GM12872 (cell line): ENCODE data around the gene CYTH1.

Experiments used
- CTCF ChIP-seq: IDR thresholded peaks from 3 replicates; pipeline ENCODE4 v1.5.1; 2011; ENCODE audit warnings: low read depth, mild to moderate bottlenecking, low read length, moderate library complexity; ENCODE audit not compliant: insufficient read depth

CYTH1 gene

DNA sequence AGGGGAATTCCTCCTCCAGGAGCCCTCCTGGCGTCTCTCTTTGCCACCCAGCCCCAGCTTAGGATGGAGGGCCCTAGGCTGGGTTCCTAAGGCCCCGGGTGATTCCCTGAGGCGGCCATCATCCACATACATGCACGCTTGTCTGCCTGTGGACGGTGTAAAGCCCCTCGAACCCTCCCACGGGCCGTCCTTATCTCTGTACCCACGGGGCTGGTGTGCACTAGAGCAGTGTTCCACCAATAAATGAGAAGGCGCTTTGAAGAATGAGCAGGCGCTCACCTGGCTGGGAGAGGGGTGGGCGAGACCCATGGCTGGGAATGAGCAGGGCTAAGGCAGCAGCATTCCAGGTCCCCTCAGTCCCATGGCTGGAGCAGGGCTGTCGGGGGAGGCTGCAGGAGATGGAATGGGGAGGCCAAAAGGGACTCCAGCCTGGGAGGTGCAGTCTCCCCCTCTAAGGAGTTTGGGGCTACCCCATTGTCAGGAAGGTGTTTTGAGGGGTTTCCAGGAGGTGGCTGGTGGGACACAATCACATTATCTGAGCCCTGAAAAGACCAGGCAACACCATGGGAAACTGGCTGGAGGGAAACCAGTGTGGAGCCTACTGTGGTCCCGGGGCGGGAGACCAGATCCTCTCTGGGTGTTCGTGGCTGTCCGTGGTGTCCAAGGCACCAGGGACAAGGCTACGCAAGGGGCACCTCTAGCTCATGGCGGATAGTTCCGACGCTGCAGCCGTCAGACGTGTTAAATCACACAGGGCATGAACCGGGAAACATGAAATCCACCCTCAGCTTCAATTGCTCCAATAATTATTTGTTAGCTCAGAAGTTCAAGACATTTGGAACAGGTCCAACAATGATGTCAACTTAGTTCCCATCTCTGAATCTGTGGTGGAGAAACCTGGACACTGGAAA is 117.3 kb downstream of the CYTH1 start:
- no peak for TF ChIP-seq CTCF

GRCh38 chr17:78661093-78661770 is 120.8 kb downstream of the CYTH1 start:
- no peak for TF ChIP-seq CTCF

DNA sequence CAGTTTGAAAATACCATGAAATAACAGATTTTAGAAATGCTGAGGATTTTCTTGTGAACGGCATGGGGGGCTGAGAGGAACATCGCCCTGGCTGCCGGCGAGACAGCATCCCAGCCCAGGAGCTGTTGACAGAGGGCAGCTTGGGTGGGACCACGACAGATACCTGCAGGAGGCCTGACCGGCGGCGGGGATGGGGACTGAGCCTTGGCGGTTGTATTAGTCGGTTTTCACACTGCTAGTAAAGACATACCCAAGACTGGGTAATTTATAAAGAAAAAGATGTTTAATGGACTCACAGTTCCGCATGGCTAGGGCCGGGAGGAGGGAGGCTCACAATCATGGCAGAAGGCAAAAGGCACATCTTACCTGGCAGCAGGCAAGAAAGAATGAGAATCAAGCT is 122.5 kb downstream of the CYTH1 start:
- no peak for TF ChIP-seq CTCF

DNA sequence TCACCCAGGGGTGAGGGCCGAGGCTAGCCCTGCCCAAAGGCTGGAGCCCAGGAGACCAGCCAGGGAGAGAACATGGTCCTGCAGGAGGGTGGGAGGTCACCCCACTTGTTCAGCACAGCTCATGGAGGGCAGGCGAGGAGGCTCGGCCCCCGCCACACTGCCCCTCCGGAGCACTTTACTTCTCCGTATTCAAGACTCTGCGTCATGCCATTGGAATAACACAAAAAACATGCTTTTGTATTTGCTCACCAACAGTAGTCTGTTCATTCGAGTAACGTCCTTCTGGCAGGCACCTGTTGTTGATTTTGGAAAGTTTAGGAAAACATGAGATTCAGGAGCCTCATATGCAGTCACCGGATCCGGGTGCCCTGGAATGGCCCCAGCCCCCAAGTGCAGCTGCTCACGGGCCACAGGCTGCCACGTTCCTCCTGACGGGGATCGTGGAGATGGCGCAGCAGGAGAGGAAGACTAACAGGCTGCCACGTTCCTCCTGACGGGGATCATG is 123.7 kb downstream of the CYTH1 start:
- no peak for TF ChIP-seq CTCF

DNA sequence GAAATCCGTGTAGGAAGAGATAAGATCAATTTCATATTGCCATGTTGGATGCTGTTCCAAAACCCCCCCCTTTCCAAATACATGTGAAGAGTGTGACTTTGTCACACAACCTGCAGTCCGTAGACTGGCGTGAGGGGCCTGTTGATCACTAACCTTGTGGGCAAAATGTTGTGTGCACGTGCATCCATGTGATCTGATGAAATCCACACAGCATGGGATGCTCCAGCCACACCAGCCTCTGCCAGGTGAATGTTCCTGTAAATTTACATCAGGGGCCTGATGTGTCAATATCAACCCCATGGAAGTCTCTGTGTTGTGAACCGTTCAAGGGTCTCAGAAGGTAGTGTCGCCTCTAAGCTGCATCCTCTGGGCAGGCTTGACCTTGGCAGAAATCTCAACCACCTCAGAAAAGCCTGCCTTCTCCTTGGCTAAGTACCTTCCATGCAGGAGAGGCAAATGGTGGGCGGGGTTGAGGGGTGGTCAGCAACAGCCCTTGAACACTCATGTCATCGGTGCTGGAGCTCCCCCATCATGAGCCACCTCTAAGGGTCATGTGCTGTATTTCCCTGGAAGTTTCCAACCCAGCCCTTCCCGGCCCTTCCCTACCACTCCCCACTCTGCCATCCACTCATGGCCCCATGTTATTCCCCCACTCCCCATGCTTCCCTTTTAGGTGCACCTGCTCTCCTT is 126.7 kb downstream of the CYTH1 start:
- no peak for TF ChIP-seq CTCF

- TF ChIP-seq CTCF, result no peak
These were observed 127.7 kb downstream of the CYTH1 start for GRCh38 chr17:78654325-78654724.

DNA sequence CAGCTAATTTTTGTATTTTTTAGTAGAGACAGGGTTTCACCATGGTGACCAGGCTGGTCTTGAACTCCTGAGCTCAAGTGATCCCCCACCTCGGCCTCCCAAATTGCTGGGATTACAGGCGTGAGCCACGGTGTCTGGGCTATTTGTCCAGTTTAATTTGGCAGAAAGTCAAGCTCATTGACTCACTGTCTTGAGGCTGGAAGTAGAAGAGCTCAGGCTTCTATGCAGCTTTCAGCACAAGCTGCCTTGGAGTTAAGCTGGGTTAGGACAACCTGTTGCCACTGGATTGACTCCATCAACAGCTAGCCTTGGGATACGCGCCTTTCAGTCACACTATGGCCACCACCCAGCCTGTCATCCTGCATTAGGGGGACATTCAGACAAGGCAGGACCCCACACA is 128.7 kb downstream of the CYTH1 start:
- no peak for TF ChIP-seq CTCF
